WTC11 (cell line): ENCODE measurements around the gene SKAP1. TPM values are rescaled to one million over a fixed set of nuclear protein-coding genes. Genes with fewer than 3 reads are reported as not detected.

ENCODE experiments used
- ATAC-seq: fragments of 200-7000 bp; cut with Tn5 transposase; 2 replicates; pipeline ENCODE4 v1.10.0; 2021; ENCODE audit warnings: mild to moderate bottlenecking, moderate library complexity
- CTCF ChIA-PET: fragments of 300-600 bp; sonication (Branson Sonifier 250); formaldehyde crosslinking; loops from one replicate; lab custom pipeline; 2021; ENCODE audit warnings: antibody characterized with exemption; lab: Charles Lee
- POLR2A ChIA-PET: fragments of 350-600 bp; sonication (Branson Sonifier 250); formaldehyde crosslinking; loops from one replicate; lab custom pipeline; 2021; ENCODE audit warnings: antibody characterized with exemption; lab: Charles Lee
- DNase-seq: peaks from one replicate; pipeline ENCODE4 v3.0.0; 2021; ENCODE audit warnings: low spot score
- H3K27ac Mint-ChIP-seq: 2 replicates; pipeline ENCODE4 v1.8.0; 2021; ENCODE audit warnings: mixed read lengths
- H3K27me3 Mint-ChIP-seq: 2 replicates; pipeline ENCODE4 v1.8.0; 2021; ENCODE audit warnings: low read depth, mild to moderate bottlenecking, moderate library complexity, mixed read lengths
- H3K36me3 Mint-ChIP-seq: 2 replicates; pipeline ENCODE4 v1.8.0; 2021; ENCODE audit warnings: mixed read lengths
- H3K4me1 Mint-ChIP-seq: 2 replicates; pipeline ENCODE4 v1.8.0; 2022; ENCODE audit warnings: mixed read lengths
- H3K4me3 Mint-ChIP-seq: 2 replicates; pipeline ENCODE4 v1.8.0; 2021; ENCODE audit warnings: mild to moderate bottlenecking, moderate library complexity, mixed read lengths
- H3K9me3 Mint-ChIP-seq: 2 replicates; pipeline ENCODE4 v1.8.0; 2021; ENCODE audit warnings: mixed read lengths
- AFF4 ChIP-seq: sonication (generic); formaldehyde crosslinking; IDR thresholded peaks from 2 replicates; pipeline ENCODE4 v1.8.1; 2023; ENCODE audit warnings: mild to moderate bottlenecking, missing genetic modification reagents, borderline replicate concordance
- ATF3 ChIP-seq: sonication (generic); formaldehyde crosslinking; conservative IDR thresholded peaks from 2 replicates; pipeline ENCODE4 v1.8.1; 2022; ENCODE audit warnings: mild to moderate bottlenecking, missing genetic modification reagents
- ATF6 ChIP-seq: sonication (generic); formaldehyde crosslinking; IDR thresholded peaks from 2 replicates; pipeline ENCODE4 v1.8.1; 2023; ENCODE audit warnings: mild to moderate bottlenecking, missing genetic modification reagents
- CBFB ChIP-seq: sonication (generic); formaldehyde crosslinking; IDR thresholded peaks from 2 replicates; pipeline ENCODE4 v1.8.1; 2022; ENCODE audit warnings: mild to moderate bottlenecking, low read depth, missing genetic modification reagents
- CREB1 ChIP-seq: sonication (generic); formaldehyde crosslinking; IDR thresholded peaks from 2 replicates; pipeline ENCODE4 v1.8.0; 2023; ENCODE audit warnings: mild to moderate bottlenecking, missing genetic modification reagents
- CREM ChIP-seq: sonication (generic); formaldehyde crosslinking; IDR thresholded peaks from 2 replicates; pipeline ENCODE4 v1.8.1; 2022; ENCODE audit warnings: mild to moderate bottlenecking, missing genetic modification reagents, moderate library complexity
- E2F5 ChIP-seq: sonication (generic); formaldehyde crosslinking; IDR thresholded peaks from 2 replicates; pipeline ENCODE4 v1.8.1; 2022; ENCODE audit warnings: mild to moderate bottlenecking, moderate library complexity, missing genetic modification reagents
- ERG ChIP-seq: fragments of 250-450 bp; sonication (Bioruptor Pico); IDR thresholded peaks from 2 replicates; pipeline ENCODE4 v1.8.0; 2021; ENCODE audit warnings: mild to moderate bottlenecking
- FOXP1 ChIP-seq: sonication (generic); formaldehyde crosslinking; IDR thresholded peaks from 2 replicates; pipeline ENCODE4 v1.8.0; 2022; ENCODE audit warnings: missing genetic modification reagents, mild to moderate bottlenecking, moderate library complexity, borderline replicate concordance
- FOXP4 ChIP-seq: sonication (generic); formaldehyde crosslinking; IDR thresholded peaks from 2 replicates; pipeline ENCODE4 v1.8.0; 2022; ENCODE audit warnings: mild to moderate bottlenecking, missing genetic modification reagents
- GRHL2 ChIP-seq: fragments of 250-450 bp; sonication (Bioruptor Pico); IDR thresholded peaks from 2 replicates; pipeline ENCODE4 v1.8.0; 2022; ENCODE audit warnings: mild to moderate bottlenecking, moderate library complexity; ENCODE audit not compliant: insufficient replicate concordance, severe bottlenecking
- SMAD3 ChIP-seq: sonication (generic); formaldehyde crosslinking; IDR thresholded peaks from 2 replicates; pipeline ENCODE4 v1.8.0; 2022; ENCODE audit warnings: missing genetic modification reagents, mild to moderate bottlenecking, borderline replicate concordance
- SOX15 ChIP-seq: fragments of 250-450 bp; sonication (Bioruptor Pico); IDR thresholded peaks from 2 replicates; pipeline ENCODE4 v1.9.0; 2021; ENCODE audit warnings: mild to moderate bottlenecking
- STAT6 ChIP-seq: sonication (generic); formaldehyde crosslinking; conservative IDR thresholded peaks from 2 replicates; pipeline ENCODE4 v1.8.1; 2023; ENCODE audit warnings: mild to moderate bottlenecking, low read depth, missing genetic modification reagents, moderate library complexity
- TEAD4 ChIP-seq: sonication (generic); formaldehyde crosslinking; IDR thresholded peaks from 2 replicates; pipeline ENCODE4 v1.8.0; 2022; ENCODE audit warnings: mild to moderate bottlenecking, missing genetic modification reagents
- ZBTB21 ChIP-seq: sonication (generic); formaldehyde crosslinking; IDR thresholded peaks from 2 replicates; pipeline ENCODE4 v1.8.1; 2023; ENCODE audit warnings: mild to moderate bottlenecking, missing genetic modification reagents, borderline replicate concordance
- ZNF121 ChIP-seq: sonication (generic); formaldehyde crosslinking; IDR thresholded peaks from 2 replicates; pipeline ENCODE4 v1.8.0; 2023; ENCODE audit warnings: missing genetic modification reagents
- ZNF219 ChIP-seq: sonication (generic); formaldehyde crosslinking; IDR thresholded peaks from 2 replicates; pipeline ENCODE4 v1.8.0; 2023; ENCODE audit warnings: missing genetic modification reagents, mild to moderate bottlenecking, borderline replicate concordance
- ZNF232 ChIP-seq: sonication (generic); formaldehyde crosslinking; IDR thresholded peaks from 2 replicates; pipeline ENCODE4 v1.8.0; 2022; ENCODE audit warnings: mild to moderate bottlenecking, missing genetic modification reagents
- ZNF263 ChIP-seq: sonication (generic); formaldehyde crosslinking; IDR thresholded peaks from 2 replicates; pipeline ENCODE4 v1.8.1; 2022; ENCODE audit warnings: low read depth, mild to moderate bottlenecking, moderate library complexity, missing genetic modification reagents
- ZNF396 ChIP-seq: fragments of 250-450 bp; sonication (Bioruptor Pico); IDR thresholded peaks from 2 replicates; pipeline ENCODE4 v1.8.0; 2021; ENCODE audit warnings: mild to moderate bottlenecking, moderate library complexity, borderline replicate concordance
- total RNA-seq: library from RNA; stranded (reverse); gene quantifications from 3 replicates; pipeline ENCODE4 v1.2.3, GENCODE V29; 2021

The SKAP1 gene
- total RNA-seq, 1 experiment from 2014 or later = not detected

- Mint-ChIP-seq H3K36me3 (no peaks in the 10 kb centered on the region), H3K27ac (0 out of 2 replicates have a peak overlapping the region, but pooled peaks have one; percentile 70), H3K27me3 (no peaks in the 10 kb centered on the region; the same call in 1 of the 2 replicates), H3K9me3 (no peaks in the 10 kb centered on the region), H3K4me3 (no peak overlapping the region), H3K4me1 (peaks cover 26% of the 10 kb centered on the region)
- TF ChIP-seq CBFB (no peak), CREB1 (no peak), ZNF396 (CRISPR knock-in tag) (no peak), GRHL2 (CRISPR knock-in tag) (no peak), ZNF121 (no peak), FOXP1 (CRISPR knock-in tag) (no peak), FOXP4 (CRISPR knock-in tag) (no peak), SOX15 (CRISPR knock-in tag) (no peak), ATF3 (CRISPR knock-in tag) (no peak)
- ATAC-seq (peak; percentile 44), DNase-seq (no peak)
- POLR2A ChIA-PET = interaction anchor here (0.6 kb wide), 1 partner anchor 32 kb away, joined by 7 read pairs; no protein-coding TSS in a partner anchor
- CTCF ChIA-PET = interaction anchor here (0.5 to 1.1 kb wide), 5 partner anchors 36 to 192 kb away, joined by 3 to 5 read pairs (median 3); no protein-coding TSS in a partner anchor
Measured at GRCh38 chr17:48420823-48421222, 9.2 kb downstream of the SKAP1 start.

GRCh38 chr17:48416971-48417370 lies 13.0 kb downstream of the SKAP1 start:
- ChIA-PET CTCF (interaction anchor here (0.7 to 1.3 kb wide), 3 partner anchors 40 to 65 kb away, joined by 3 to 6 read pairs (median 4); no protein-coding TSS in a partner anchor), POLR2A (no interaction called here)
- no peak for DNase-seq
- no peak for ATAC-seq
- H3K36me3 Mint-ChIP-seq = no peaks in the 10 kb centered on the region
- peaks cover 26% of the 10 kb centered on the region for H3K4me1 Mint-ChIP-seq
- H3K27me3 Mint-ChIP-seq = peaks cover 3% of the 10 kb centered on the region; the same call in 1 of the 2 replicates
- no peak overlapping the region for H3K4me3 Mint-ChIP-seq
- no peak overlapping the region for H3K27ac Mint-ChIP-seq
- no peaks in the 10 kb centered on the region for H3K9me3 Mint-ChIP-seq
- TF ChIP-seq ZBTB21 (CRISPR knock-in tag) (no peak), ATF6 (no peak), ZNF219 (CRISPR knock-in tag) (no peak), SMAD3 (CRISPR knock-in tag) (no peak), ZNF263 (CRISPR knock-in tag) (no peak), ZNF232 (CRISPR knock-in tag) (no peak), CBFB (no peak), AFF4 (CRISPR knock-in tag) (no peak), TEAD4 (CRISPR knock-in tag) (no peak), ERG (CRISPR knock-in tag) (no peak), CREM (CRISPR knock-in tag) (no peak), E2F5 (CRISPR knock-in tag) (no peak), STAT6 (CRISPR knock-in tag) (no peak)
